ENCODE data around the gene ADORA1.

The ADORA1 gene

DNA sequence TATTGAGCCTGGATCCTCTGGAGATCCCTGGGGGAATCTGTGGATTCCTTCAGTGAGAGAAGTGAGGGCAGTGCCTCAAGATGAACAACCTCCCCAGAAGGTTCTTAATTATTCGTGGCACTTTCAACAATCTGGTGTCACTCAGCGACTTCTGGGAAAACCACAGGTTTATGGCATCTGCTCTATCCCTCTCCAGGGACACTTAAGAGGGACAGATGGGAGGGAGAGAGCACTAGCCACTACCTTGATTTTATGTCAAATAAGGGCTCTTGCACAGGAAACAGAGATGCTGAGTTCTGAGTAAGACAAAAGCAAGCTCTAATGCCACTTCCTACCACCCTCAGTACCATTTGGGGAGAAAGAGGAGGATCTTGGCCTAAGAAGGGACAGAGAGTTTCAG lies 80.2 kb downstream of the ADORA1 start:
- in situ Hi-C loops (cut with MboI; ENCODE audit: low sequenced_read_pairs) = no loop called here

GRCh38 chr1:203208181-203208580 lies 80.7 kb downstream of the ADORA1 start:
- in situ Hi-C loops (cut with MboI; ENCODE audit: low sequenced_read_pairs) = no loop called here

- in situ Hi-C loops (cut with MboI; ENCODE audit: low sequenced_read_pairs) = loop anchor here (10.0 kb wide), 1 partner anchor 166 kb away; no protein-coding TSS in a partner anchor
Observed at GRCh38 chr1:203210350-203210749, 82.8 kb downstream of the ADORA1 start.

GRCh38 chr1:203210988-203211387 lies 83.5 kb downstream of the ADORA1 start:
- in situ Hi-C loops (cut with MboI; ENCODE audit: low sequenced_read_pairs) = loop anchor here (10.0 kb wide), 1 partner anchor 166 kb away; no protein-coding TSS in a partner anchor

DNA sequence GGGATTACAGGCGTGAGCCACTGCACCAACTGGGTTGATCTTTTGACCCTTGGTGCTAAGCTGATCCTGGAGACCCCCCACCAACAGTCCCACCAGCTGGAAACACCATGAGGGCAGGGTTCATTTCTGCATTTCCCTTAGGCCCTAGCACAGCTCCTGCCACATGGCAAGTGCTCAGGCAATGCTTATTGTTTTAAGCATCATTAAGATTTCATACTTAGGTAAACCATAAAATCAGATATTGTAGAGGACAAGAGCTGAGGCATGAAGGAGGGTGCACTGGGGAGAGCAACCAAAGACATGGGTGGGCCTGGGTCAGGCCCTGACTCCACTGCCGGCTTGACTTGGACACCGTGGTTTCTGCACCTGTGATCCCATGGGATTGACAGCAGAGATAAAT lies 84.3 kb downstream of the ADORA1 start:
- in situ Hi-C loops (cut with MboI; ENCODE audit: low sequenced_read_pairs) = loop anchor here (10.0 kb wide), 1 partner anchor 167 kb away; no protein-coding TSS in a partner anchor

DNA sequence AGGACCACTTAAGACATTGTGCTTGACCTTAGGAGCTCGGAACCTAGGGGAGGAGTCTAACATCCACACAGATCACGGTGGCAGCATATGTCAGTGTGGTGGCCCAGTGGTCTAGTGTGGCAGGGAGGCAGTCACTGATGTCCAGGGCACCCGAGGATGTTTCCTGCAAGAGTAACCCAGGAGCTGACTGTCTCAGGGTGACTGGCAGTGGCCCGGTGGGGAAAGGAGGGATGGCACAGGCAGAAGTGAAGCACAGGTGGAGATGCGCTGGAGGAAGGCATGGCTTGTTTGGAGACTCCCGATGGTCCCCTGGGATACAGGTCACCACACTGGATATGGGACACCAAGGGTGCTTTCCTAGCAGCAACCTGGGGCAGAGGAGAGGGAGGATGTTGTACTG lies 85.6 kb downstream of the ADORA1 start:
- in situ Hi-C loops (cut with MboI; ENCODE audit: low sequenced_read_pairs) = loop anchor here (10.0 kb wide), 1 partner anchor 168 kb away; no protein-coding TSS in a partner anchor

DNA sequence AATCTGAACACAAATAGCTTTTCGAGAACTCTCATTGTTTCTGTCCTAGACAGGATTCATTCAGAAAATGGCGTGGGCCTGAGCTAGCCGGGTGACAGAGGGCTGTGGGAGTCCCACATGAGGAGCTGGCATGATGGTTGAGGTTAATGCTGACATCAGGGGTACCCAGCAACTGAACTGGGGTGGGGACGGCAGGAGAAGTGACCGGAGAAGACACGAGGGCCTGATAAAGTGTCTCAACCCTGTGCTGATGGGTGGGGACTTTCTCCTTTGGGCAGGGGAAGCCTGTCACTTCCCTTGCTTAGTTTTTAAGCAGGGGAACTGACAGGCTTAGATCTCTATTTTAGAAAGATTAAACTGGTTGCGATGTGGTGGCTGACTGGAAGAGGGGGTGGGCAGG lies 87.3 kb downstream of the ADORA1 start:
- in situ Hi-C loops (cut with MboI; ENCODE audit: low sequenced_read_pairs) = loop anchor here (10.0 kb wide), 1 partner anchor 170 kb away; no protein-coding TSS in a partner anchor

GRCh38 chr1:203215573-203215972 lies 88.0 kb downstream of the ADORA1 start:
- in situ Hi-C loops (cut with MboI; ENCODE audit: low sequenced_read_pairs) = loop anchor here (10.0 kb wide), 1 partner anchor 171 kb away; no protein-coding TSS in a partner anchor

- in situ Hi-C loops (cut with MboI; ENCODE audit: low sequenced_read_pairs) = loop anchor here (10.0 kb wide), 1 partner anchor 172 kb away; no protein-coding TSS in a partner anchor
Observed at GRCh38 chr1:203216274-203217138, 89.0 kb downstream of the ADORA1 start.

Measured in HL-60/S4 (cell line).